RPMI8226 (cell line): ENCODE data around the gene ZDHHC12.
A peak's percentile ranks its signal among the peaks of the same experiment; 100 is the strongest.

Experiments
- DNase-seq: peaks from one replicate; pipeline ENCODE4 v3.0.0-alpha.2; 2015

Gene ZDHHC12, protein sequence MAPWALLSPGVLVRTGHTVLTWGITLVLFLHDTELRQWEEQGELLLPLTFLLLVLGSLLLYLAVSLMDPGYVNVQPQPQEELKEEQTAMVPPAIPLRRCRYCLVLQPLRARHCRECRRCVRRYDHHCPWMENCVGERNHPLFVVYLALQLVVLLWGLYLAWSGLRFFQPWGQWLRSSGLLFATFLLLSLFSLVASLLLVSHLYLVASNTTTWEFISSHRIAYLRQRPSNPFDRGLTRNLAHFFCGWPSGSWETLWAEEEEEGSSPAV

DNA sequence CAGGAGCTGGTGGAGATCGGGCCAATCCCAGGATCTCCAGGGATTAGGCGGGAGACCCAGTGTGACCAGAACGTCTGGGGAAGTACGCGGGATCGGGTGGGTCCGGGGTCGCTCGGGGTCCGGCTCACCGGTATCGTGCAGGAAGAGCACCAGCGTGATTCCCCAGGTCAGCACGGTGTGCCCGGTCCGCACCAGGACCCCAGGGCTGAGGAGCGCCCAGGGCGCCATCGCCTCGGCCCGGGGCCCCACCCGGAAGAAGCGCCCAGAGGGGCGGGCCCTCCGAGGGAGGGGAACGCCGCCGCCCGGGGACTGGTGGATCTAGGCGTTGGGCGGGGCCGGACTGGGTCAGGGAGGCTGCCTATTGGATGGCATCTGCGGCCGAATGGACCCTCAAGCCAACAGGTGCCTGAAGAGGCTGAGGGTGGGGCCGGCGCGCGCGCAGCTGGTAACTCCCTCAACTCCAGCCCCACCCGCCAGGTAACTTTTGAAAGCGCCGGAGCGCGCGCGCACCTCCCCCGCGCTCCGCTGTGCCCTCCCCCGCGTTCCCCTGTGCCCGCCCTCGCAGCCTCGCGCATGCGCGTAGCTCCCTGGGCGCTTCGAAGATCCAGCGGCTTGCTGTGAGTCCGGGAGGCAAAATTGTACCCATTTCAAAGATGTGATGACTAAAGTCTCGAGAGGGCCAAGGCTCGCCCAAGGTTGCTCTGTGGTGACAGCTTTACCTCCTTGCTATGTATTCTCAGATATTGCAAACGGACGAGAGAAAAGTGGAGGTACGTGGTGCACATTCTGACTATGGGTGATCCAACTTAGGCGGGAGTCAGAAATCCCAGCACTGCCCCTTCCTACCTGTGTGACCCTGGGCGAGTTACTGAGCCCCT is at the start of gene ZDHHC12:
Gene ZDHHC12 (minus strand): TSS at position 262 of the 878 bp plus-strand sequence. CDS start 34 bp downstream, at position 228.
- peak; percentile 100 for DNase-seq

DNA sequence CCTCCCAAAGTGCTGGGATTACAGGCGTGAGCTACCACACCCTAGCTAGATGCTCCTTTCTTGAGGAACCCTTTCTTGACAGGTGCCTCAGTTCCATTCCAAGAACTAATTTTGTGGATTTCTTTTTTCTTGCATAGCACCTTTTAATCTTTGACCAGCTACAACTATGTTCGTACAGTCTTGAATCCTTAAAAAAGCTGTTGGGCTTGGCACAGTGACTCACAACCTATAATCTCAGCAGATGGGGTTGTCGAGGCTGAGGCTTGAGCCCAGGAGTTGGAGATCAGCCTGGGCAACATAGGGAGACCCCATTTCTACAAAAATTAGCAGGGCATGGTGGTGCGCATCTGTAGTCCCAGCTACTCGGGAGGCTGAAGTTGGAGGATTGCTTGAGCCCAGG is 49.1 kb upstream of the ZDHHC12 start:
- no peak for DNase-seq

DNA sequence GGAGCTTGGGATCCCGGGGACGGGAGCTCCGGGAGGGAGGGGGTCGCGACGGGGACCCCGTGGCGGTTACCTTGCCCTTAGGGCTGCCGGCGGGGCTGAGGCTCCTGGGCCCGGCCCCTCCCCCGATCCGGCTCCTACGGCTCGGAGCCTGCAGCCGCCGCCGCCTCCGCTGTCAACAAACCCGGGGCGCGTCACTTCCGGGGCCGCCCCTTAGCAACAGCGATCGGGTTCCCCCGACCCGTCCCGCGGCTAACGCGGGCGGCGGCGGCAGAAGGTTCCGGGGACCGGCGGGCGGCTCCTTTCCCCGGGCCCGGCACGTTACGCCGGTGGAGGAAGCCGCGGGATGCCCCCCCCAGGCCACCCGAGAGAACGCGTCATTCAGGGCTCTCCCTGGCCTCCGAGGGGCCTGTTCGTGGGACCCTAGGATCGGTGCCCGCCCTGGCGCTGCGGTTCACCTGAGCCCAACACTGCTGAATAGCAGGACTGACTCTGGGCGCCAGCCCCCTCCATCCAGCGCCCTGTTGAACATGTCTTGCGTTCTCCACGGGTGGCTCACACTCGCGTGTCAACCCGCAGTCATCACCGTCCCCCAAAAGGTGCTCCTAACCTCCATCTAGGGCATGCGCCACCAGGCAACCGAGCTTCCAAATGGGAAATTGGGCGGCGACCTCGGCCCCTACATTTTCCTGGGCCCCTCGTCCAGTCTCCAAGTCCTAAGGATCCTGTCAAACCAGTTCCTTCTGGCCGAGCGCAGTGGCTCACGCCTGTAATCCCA is 48.0 kb upstream of the ZDHHC12 start, which contains the start of gene ZER1:
Gene ZER1 (minus strand): TSS at position 183 of the 775 bp plus-strand sequence. CDS start 16,362 bp downstream, outside the sequence.
- peak; percentile 97 for DNase-seq

DNA sequence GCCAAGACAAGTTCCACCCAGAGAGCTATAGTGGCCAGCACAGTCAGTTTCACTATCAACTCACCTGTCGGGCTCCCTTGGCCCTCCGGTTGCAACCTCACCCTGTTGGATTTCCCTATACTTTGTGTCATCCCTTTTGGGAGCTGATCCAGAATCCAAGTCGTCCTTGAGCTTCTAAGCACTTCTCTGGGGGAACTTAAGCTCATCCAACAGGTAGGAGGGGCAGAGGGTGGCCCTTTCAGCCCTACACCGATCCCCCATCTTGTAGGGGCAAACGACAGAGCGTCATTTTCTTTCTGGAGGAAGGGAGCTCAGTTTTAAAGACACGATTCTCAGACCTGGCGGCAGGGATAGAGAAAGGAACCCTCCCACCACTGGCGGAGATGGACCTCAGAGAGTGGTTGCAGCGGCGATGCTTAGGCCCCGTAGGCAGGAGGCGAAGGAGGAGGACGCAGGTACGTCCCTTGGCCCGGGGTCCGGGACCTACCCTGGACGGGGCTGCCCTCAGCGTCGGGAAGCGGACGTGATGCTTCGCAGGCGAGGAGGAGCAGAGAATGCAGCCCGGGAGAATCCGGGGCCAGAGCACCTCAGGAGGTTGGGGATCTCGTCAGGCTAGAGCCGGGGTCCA is 47.3 kb upstream of the ZDHHC12 start:
- DNase-seq: peak; percentile 46

DNA sequence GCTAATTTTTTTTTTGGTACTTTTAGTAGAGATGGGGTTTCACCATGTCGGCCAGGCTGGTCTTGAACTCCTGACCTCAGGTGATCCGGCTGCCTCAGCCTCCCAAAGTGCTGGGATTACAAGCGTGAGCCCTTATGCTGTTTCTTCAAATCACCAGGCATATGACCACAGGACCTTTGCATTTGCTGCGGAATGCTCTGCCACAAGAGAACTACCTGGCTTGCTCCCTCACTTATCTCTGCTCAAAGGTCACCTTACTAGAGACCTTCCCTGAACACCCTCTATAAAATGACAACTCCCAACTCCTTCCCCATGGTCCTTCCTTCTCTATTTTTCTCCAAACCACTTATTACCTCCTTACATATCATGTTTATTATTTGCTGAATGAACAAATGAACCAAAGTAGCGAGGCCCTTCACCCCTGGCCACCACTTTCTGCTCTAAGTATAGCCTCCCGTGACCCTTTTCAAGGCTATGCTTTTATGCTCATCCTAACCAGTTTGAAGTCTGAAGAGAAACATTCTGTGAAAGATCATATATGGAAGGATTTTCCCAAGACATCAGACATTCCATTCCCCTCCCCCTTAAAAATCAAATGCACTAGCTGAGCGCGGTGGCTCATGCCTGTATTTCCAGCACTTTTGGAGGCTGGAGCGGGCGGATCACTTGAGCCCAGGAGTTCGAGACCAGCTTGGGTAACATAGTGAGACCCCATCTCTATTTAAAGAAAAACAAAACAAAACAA is 46.5 kb upstream of the ZDHHC12 start:
- DNase-seq: no peak

DNA sequence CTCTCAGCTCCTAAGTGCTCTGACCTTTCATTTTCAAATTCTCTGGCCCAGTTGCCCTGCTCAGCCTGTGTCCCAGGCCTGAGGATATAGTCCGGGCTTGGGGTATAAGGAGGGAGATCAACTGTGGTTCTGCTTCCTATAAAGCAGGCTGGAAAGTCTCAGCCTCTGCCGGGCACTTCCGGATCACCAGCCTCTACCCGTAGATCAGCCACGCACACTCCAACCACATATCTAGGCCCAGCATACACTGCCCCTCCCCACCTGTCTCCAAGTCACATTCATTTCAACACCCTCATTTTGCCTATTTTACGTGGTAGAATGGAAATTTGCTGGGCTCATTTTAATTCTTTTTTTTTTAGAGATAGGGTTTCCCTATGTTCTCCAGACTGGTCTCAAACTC is 44.7 kb upstream of the ZDHHC12 start:
- DNase-seq: no peak

DNA sequence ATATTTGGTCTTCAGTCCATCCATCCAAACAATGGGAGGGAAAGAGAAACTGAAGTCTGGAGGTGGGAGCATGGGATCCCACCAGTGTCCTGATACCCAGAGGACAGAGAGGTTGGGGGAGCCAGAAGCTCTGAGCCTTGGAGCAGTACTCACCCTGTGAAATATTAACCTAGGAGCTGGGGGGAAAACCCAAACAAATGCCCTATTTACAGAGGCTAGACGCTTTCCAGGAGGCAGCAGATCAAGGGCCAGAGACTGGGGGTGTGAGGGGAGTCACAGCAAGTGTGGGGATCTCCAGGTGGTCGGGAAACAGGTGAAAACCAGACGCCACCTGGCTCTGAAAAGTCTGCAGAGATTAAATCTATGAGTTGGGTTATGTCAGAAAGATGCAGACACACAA is 41.6 kb upstream of the ZDHHC12 start:
- no peak for DNase-seq

DNA sequence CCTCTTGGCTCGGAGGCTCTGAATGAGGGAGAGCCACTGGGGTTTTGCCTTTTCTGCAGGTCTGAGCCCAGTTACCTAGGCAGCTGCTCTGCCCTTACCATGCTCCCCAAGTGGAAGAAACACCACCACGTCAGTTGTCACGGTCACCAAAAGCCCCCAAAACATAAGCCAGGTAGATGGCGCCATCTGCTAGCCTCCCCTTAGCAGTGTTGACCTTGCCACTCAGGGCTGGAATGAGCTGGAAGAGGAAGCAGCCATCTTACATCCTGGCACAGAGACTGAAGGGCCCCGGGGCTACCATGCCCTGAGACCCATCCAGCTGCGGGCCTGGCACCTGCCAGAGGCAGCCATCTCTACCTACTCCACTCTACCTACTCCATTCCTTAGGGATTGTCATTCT is 40.4 kb upstream of the ZDHHC12 start:
- DNase-seq: no peak

DNA sequence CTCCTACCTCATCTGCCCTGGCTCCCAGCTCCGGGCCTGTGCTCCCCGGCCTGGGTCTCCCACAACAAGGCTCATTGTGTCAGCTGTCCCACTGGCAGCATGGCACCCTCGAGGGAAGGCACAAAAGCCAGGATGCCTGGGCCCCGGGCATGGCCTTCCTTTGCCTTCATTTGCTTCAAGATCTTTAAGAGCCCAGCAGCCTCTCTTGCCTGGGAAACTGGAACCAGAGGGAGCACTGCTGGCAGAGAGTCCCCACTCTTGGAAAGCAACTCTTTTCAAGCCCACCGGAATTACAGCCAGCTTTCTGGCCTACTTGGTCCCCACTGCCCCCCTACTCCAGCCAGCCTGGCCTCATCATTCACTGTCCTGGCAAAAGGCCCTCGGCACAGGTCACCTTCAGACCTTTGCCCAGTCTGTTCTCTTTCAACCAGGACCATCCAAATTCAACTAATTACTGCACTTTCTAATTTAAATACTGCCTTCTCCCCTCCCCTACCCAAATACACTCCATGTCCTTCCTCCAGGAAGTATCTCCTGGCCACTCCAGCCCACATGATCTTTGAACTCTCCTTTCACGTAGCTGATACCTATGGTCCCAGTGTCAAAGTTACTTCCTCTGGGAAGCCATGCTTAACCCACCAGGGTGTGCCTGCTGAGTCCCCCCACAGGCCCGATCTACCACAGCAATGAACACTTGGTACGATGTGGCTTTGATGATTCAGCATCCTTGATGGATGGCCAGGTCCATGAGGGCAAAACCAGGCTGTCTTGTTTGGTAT is 38.9 kb upstream of the ZDHHC12 start:
- DNase-seq: no peak

DNA sequence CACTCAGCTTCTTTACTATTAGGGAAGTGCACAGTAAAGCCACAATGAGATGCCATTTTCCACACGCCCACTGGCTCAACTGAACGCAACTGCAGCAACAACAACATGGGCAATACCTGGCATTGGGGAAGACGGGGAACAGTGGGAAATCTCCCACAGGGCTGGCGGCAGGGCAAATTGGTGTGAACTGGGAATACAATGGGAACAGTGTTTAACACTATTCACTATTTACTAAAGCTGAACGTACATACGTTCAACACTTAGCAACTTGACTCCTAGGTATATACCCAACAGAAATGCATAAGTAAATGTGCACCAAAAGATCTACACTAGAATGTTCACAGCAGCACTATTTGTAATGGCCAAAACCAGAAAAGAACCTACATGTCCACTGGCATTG is 33.7 kb upstream of the ZDHHC12 start:
- DNase-seq: no peak

DNA sequence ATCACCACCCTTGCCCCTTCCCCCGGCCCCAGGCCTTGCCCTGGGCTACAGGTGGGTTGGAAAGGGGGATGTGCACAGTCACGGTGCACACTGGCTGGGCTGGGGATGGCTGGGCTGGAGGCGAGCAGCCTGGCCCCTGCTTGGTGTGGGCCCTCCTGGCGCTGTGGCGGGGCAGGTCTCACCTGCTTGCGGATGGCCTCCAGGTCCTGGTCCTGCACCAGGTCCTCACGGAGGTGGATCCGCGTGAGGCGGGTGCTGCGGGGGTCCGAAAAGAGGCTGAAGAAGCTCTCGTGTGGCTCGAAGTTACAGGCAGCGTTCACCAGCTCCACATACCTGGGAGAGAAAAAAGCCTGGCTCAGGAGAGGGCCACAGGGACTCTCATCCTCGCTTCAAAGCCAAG is 29.7 kb upstream of the ZDHHC12 start:
- no peak for DNase-seq

DNA sequence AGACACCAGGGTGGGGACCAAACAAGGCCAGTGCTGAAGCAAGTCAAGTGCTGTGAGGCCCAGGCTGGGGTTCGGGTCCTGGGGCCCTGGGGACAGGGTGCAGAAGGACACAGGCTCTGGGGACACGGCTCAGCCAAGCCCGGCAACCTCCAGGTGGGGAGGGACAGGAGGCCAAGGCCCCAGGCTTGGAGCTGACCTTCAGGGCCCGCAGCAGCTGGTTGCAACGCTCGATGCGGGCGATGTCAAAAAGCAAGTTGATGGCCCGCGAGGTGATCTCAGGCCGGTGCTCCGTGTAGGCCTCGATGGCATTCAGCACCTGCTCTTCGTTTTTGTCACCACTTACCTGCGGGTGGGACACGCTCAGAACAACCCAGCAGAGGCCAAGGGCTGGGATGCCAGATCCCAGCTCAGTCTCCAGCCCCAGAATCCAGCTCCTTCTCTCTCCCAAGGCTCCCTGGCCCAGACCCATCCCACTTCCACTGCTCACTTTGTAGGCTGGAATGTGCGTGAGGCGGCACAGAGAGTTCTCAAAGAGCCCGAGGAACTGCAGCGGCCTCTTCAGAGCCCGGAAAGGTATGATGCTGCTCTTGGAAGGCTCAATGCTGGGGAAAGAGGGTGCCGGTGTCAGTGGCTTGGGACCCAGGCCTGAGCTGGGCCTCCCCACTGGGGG is 27.1 kb upstream of the ZDHHC12 start:
- DNase-seq: no peak

DNA sequence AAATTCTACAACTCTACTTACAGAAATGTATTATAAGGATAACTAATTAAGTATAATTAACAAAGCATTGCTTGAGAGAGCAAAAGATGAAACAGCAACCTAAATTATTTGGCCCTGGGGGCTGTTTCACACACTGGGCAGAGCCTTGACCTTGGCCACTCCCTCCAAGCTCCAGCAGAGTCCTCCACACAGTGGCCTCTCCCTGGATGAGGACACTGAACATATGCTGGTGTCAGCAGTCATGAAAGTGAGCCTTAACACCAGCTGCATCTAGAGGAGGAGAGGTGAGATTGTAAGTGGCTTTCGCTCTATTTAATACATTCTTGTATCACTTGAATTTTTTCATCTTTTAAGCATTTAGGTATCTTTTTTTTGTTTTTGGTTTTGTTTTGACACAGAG is 23.3 kb upstream of the ZDHHC12 start:
- peak; percentile 33 for DNase-seq

DNA sequence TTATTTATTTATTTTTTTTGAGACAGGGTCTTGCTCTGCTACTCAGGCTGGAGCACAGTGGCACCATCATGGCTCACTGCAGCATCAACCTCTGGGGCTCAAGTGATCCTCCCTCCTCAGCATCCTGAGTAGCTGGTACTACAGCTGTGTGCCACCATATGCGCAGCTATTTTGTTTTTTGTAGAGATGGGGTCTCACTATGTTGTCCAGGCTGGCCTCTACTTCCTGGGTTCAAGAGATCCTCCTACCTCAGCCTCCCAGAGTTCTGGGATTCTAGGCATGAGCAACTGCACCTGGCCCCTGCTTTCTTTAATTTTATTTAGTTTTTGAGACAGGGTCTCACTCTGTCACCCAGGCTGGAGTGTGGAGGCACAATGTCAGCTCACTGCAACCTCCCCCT is 19.5 kb upstream of the ZDHHC12 start:
- DNase-seq: no peak

DNA sequence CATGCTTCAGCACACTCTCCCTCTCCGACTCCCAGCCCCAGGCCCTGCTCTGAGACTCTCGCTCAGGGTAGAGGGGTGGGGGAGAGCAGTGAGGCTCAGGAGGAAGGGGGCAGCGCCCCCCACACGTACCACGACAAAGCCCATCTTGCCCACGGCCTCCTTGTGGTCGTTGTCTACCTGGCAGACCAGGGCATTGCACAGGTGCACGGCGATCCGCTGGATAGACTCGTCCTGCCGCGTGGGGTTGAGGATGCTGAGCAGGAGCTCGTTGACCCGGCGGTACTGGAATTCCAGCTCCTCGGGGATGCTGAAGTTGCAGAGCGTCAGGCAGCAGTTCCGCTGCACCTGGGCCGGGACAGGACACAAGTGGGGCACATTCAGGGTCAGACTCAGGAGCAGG is 18.5 kb upstream of the ZDHHC12 start:
- no peak for DNase-seq

DNA sequence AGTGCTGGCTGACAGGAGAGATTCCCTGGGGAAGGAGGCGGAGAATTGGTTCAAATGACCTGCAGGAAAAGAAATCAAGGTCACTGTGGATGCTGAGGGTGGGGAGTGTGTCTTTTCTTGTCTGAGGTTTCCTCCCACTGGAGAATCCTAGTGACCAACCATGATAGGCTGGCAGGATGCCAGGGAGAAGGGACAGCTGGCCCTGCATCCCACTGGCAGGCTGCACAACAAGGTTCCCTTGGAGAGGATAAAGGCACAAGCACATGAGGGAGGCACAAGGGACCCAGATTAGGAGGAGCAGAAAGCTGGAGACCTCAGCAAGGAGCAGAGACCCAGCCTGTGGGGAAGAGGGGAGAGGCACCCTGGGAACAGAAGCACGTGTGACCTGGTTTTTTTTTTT is 11.4 kb upstream of the ZDHHC12 start:
- DNase-seq: no peak

DNA sequence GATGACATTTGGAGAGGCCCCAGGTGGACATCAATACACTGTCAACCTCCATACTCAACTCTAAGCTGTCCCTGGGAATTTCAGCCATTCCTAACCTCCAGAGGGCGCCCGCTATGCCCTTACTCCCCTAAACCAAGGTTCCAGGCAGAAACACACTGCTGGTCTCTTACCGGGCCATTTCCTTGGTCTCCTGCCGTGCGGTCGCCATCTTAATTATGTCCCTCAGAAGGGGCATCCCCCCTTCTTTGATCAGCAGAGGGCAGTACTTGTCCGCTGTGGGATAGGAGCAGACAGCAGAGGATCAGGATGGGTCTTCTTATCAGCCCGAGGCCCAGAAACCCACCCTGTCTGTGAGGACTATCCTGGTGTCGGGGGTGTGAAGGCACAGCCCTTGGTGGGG is 9.3 kb upstream of the ZDHHC12 start:
- peak; percentile 82 for DNase-seq

DNA sequence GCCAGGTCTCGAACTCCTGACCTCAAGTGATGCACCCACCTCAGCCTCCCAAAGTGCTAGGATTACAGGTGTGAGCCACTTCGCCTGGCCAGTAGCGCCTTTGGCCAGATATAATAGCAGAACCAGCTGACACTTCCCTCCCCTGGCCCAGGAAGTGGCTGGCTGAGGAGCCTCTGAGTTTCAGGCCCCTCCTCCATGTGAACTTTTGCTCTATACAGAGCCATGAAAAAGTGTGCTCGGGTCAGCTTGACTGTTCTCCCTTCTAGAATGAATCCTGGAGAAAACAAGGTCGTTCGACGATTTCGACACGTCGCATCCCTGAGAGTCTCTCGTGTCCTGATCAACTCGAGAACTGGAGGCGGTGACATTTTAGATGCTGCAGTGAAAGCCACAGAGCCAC is 8.6 kb upstream of the ZDHHC12 start:
- no peak for DNase-seq

DNA sequence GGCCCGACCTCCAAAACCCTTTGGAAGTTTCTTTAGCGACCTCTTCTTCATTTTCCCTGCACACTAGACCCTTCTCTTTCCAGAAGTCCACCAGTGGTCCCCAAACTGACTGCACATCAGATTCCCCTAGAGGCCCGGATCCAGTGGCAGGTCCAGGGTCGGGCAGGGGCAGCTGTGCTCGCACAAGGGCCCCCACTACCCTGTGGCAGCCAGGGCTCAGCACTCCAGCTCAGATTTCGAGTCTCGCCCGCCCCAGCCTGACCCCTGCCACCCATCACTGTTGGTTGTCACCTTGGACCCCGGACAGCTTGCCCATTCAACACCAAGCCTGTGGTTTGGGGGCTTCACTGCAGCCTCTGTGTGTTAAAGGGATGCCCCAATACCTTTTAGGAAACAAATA is 7.8 kb upstream of the ZDHHC12 start:
- DNase-seq: no peak

DNA sequence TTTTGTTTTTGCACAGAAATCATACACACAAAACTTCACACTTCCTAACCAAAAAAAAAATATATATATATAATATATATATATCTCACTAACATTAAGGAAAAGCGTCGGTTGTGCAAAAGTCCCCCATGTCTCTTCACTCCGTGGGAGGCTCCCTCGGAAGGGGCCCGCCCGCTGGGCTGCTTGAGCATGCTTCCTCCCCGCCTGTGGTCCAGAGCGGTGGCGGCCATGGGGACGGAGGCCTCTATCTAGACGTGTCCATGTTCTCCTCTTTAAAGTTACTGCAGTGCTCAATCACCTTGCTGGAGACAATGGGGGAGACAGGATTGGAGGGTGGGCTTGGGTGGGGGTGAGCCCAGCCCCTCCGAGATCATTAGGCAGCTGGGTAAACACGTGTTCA is 7.2 kb upstream of the ZDHHC12 start:
- no peak for DNase-seq
